Measurements from ENCODE around the gene ZP4.

ZP4 gene, protein sequence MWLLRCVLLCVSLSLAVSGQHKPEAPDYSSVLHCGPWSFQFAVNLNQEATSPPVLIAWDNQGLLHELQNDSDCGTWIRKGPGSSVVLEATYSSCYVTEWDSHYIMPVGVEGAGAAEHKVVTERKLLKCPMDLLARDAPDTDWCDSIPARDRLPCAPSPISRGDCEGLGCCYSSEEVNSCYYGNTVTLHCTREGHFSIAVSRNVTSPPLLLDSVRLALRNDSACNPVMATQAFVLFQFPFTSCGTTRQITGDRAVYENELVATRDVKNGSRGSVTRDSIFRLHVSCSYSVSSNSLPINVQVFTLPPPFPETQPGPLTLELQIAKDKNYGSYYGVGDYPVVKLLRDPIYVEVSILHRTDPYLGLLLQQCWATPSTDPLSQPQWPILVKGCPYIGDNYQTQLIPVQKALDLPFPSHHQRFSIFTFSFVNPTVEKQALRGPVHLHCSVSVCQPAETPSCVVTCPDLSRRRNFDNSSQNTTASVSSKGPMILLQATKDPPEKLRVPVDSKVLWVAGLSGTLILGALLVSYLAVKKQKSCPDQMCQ

GRCh38 chr1:237890822-237891221, at the start of gene ZP4:
TSS of gene ZP4 (minus strand) at chr1:237890922. CDS start at chr1:237890635, 287 bp downstream.
- no peak for DNase-seq

- no peak for DNase-seq
Observed at GRCh38 chr1:237938553-237938952, 47.8 kb upstream of the ZP4 start.

DNA sequence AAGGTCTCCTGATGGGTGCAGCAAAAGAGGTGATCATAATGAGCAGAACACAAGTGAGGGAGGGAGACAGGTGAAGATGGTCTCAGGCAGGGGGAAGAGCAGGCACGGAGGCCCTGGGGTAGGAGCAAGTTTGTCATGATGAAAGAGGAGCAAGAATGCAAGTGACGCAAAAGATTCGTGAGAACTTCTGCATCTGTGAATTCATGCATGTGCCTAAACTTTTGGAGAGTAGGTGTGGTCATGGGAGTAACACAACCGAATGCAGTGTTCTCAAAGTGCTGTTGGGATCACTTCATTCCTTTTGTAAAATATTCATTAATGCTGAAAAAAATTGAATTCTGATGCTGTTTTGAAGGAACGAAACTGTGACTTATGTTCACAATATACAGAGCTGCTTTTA, 47.3 kb upstream of the ZP4 start:
- no peak for DNase-seq

DNA sequence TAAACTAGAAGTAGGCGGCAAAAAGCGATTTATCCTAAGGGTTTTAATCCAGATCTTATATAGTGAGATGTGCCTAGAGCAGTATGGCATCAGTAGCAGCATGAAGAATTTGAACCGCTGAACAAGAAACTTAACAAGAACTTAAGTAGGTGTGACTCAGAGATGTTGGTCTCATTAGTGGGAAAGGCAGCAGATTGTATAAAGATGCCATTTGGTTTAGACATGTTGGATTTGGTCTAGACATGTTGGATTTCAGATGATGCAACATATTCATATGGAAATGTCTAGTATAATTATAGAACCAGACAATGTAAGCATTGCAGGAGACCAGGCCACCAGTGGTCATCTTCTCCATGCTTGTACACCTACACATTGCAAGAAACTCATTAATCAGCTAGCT, 42.1 kb upstream of the ZP4 start:
- no peak for DNase-seq

DNA sequence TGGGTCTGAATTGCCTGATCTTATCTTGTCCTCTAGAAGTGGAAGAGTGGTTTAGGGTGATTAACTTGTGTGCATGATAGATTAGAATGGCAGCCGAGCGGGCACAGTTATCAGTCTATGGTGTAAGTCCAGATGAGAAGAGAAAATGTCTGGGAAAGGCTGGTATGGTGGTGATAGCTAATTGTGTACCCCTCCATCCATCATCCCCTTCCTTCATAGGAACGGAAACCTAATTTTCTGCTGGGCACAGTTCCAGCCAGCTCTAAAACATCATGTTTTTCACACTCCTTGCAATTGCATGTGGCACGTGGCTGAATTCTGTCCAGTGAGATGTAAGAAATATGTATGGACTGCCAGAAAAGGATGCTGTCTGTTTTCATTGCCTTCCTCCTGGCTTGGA, 40.9 kb upstream of the ZP4 start:
- DNase-seq: no peak

- no peak for DNase-seq
Observed at GRCh38 chr1:237927198-237927597, 36.5 kb upstream of the ZP4 start.

DNA sequence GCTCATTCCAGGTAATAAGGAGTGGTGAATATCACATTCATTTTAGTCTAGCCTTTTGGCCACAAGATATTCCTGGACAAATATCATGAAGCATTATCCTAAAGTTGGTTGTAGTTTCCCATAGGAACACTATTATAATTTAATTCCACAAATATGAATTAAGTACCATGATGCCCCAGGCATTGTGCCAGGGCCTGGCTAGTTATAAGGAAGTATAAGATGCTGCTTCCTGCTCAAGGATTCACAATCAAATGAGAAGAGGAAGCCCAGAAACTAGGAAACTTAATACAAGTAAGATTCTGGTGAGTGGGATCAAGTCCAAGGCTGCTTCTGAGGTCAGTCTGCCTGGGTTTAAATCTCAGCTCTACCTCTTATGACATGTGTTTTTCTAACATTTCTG, 30.6 kb upstream of the ZP4 start:
- no peak for DNase-seq

DNA sequence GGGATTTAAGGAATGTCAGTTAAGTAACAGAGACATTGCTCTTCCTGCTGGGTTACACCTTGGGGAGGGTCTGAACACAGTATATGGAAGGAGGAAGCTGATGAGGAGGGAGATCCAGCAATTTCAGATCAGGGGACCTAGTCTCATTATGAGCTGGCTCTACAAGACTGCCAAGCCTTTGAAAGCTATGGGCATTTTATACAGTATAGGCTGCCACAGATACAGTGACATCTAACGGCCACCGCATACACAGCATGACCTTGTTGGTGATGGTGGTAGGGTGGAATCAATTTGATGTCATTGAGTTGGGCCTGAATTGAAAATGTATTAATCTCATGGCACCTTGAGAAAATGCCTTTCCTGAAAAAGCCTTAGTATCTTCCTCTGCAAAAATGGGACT, 22.6 kb upstream of the ZP4 start:
- DNase-seq: no peak

DNA sequence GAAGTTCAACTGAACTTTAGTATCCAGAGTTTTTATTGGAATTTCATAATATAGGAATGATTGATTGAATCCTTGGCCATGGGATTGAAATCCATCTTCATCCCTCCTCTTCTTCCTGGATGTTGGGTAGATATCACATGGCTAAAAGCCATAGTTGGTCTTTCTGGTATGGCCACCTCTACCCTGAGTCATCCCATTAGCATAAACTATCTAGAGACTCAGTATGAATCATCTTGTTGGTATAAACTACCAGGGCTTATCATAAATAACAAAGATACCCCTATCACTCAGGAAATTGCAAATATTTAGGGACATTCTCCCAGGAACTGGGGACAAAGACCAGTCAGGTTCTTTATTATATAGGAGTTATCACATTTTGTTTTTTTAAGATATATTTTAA, 21.2 kb upstream of the ZP4 start:
- DNase-seq: no peak

DNA sequence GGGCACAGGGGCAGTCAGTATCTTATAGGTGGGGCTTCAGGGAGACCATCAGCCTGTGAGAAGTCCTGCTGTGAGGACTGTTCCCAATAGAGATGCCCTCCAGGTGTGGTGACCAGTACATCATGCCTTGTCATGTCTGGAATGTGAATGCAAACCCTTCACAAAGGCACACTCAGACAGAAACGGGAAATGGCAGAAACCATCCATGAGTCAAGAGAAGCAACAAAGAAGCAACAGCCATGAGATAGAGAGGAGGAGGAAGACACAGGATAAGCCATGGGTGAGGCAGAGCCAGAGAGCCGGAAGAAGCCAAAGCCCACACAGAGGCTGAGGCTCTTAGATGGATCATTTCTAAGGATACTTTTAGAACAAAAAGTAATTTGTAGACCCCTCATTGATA, 20.1 kb upstream of the ZP4 start:
- DNase-seq: no peak

- DNase-seq: no peak
Observed at GRCh38 chr1:237903961-237904360, 13.2 kb upstream of the ZP4 start.

- no peak for DNase-seq
Observed at GRCh38 chr1:237902960-237903743, 12.4 kb upstream of the ZP4 start.

DNA sequence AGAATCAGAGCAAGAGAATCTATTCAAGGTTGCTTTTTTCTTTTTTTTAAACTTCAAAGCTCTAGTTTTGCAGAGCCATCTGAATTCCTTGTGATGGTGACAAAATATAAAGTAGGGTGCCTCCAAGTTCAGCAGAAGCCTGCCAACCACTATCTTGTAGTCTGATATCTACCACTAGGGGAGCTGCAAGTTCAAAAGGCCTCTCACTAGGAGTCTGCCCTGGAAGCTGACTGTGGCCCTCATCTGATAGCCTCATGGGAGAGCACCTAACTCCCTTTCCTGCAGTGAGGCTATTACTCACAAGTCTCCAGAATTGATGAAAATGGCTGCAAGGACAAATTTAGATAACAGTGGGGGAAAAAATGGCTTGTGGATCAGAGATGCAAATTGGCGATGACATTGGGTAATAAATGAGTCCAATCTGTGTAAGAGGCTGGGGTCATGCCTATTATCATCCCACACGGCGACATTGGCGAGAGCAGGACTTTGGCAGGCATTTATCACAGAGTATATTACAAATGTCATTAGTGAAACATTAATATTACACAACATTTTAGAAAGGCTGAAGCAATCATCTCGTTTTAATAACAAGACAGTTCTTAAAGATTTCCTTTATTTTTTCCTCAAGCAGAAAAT, 10.7 kb upstream of the ZP4 start:
- peak; percentile 20 for DNase-seq

DNA sequence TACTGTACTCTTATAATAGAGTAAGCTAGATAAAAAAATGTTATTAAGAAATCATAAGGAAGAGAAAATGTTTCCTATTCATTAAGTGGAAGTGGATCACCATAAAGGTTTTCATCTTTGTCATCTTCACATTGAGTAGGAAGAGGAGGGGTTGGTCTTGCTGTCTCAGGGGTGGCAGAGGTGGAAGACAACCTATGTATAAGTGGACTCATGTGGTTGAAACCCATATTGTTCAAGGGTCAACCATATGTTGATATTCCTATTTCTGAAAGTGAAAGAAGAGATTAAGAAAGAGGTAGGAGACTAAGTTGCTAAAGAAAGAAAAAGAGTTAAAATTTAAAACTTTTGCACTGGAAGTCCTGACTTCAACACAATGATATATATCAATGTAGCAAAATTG, 4.9 kb upstream of the ZP4 start:
- DNase-seq: no peak

GRCh38 chr1:237894131-237894530, 3.4 kb upstream of the ZP4 start:
- DNase-seq: no peak

DNA sequence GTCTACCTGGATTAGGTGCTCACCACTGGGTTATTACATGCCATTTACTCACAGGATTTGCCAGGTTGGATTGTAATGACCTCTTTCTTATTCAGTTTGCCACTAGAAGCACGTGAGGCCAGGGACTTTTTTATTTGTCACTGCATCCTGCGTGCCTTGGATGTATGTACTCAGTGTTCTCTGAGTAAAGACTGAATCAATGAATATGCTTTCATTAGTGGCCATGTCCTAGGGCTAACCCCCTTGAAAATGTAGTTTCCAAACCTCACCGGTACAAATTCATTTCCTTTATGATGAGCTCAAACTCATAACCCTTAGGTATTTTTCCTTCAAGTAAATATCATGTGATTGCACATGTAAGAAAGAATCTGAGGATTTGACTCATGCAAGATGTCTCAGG, 1.3 kb upstream of the ZP4 start:
- no peak for DNase-seq

- no peak for DNase-seq
Observed at GRCh38 chr1:237891266-237891665, 544 bp upstream of the ZP4 start.

DNA sequence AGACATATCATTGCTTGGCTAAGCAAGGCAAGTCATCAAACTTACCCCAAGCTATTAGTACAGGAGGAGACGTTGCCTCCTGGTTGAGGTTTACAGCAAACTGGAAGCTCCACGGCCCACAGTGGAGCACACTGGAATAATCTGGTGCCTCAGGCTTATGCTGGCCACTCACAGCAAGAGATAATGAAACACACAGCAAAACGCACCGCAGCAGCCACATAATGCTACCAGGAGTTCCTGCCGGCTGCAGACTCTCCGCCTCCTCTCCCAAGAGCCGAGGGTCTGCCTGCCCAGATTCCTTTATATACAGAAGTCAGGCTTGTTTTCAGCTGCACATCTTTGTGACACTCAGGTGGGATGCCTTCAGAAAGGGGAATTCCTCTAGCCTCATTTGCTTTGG, 306 bp downstream of the ZP4 start:
- DNase-seq: no peak

- no peak for DNase-seq
Observed at GRCh38 chr1:237888143-237888542, 2.6 kb downstream of the ZP4 start.

GRCh38 chr1:237887542-237887941, 3.2 kb downstream of the ZP4 start:
- no peak for DNase-seq

- no peak for DNase-seq
Observed at GRCh38 chr1:237884237-237884636, 6.5 kb downstream of the ZP4 start.

DNA sequence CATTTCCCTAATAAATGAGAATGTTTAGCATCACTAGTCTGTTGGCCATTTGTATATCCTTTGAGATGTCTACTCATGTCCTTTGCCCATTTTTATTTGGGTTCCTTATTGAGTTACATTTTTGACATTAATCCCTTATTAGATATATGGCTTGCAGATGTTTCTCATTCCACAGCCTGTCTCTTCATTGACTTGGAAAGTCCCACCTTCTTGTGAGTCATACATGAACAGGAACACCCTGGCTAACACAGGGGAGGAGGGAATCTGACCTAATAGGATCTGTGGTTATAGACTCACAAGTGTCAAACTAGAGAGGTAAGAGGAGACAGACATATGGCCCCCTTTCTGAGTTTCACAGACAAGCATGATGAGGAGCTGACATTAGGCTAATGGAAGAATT, 11.5 kb downstream of the ZP4 start:
- no peak for DNase-seq

DNA sequence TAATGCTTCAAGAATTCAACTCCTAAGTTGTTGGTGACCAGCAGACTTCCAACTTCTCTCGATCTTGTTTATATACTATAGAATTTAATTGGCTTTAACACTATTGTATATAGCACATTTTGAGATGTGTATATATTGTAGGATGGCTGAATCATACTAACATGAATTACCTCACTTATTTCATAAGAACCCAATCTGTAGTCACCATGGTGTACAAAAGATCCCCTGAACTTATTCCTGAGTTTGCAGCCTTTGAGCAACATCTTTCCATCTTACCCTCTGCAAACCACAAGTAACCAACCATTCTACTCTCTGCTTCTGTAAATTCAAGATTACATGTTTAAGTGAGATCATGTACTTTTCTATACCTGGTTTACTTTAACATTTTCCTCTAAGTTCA, 12.3 kb downstream of the ZP4 start:
- DNase-seq: no peak

DNA sequence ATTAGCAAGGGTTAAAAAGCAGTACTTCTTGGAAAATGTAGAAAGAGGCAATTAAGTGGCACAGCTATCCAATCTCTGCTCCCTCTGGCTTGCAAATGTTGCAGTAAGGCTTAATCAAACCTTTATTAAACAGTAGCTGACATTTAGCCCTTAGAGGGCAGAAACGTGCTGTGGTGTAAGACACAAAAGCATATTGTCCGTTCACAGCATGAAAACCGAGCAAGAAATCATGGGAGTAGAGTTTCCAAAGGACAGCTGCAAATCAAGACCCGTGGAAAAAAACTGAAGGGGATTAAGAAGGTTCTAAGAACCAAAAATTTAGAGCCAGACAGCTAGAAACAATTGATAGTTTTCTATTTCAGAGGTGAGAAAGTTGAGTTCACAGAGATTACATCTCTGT, 13.1 kb downstream of the ZP4 start:
- no peak for DNase-seq

All from NCI-H2171 treated with DMSO at 0.1 percent for 48 hours (cell line).